Trophoblast cell (in vitro differentiated cells and primary cell): Measurements from ENCODE around the gene BRPF3.

Experiments used
- DNase-seq, 2 donors: peaks; one replicate each; pipeline ENCODE4 v3.0.0-alpha.2; 2016
- H2AFZ ChIP-seq: 2 replicates; pipeline ENCODE4 v1.6.1; 2013; ENCODE audit warnings: low read length, moderate library complexity, mild to moderate bottlenecking; ENCODE audit not compliant: insufficient read depth, poor library complexity
- H2AK5ac ChIP-seq: 2 replicates; pipeline ENCODE4 v1.6.1; 2013; ENCODE audit warnings: mild to moderate bottlenecking, low read length
- H2BK120ac ChIP-seq: 2 replicates; pipeline ENCODE4 v1.6.1; 2013; ENCODE audit warnings: low read length, mild to moderate bottlenecking, moderate library complexity; ENCODE audit not compliant: insufficient read depth, poor library complexity
- H2BK12ac ChIP-seq: 2 replicates; pipeline ENCODE4 v1.6.1; 2013; ENCODE audit warnings: mild to moderate bottlenecking, low read length, moderate library complexity
- H2BK5ac ChIP-seq: 2 replicates; pipeline ENCODE4 v1.6.1; 2013; ENCODE audit warnings: low read length, low read depth, moderate library complexity, mild to moderate bottlenecking; ENCODE audit not compliant: poor library complexity
- H3K14ac ChIP-seq: 2 replicates; pipeline ENCODE4 v1.6.1; 2013; ENCODE audit warnings: mild to moderate bottlenecking, low read length
- H3K18ac ChIP-seq: 2 replicates; pipeline ENCODE4 v1.6.1; 2013; ENCODE audit warnings: mild to moderate bottlenecking, low read length
- H3K23ac ChIP-seq: 2 replicates; pipeline ENCODE4 v1.6.1; 2013; ENCODE audit warnings: low read length
- H3K27ac ChIP-seq: 2 replicates; pipeline ENCODE4 v1.5.1; 2013; ENCODE audit warnings: low read depth, mild to moderate bottlenecking, inconsistent platforms, low read length, moderate library complexity
- H3K27me3 ChIP-seq: 2 replicates; pipeline ENCODE4 v1.6.1; 2013; ENCODE audit warnings: inconsistent platforms, mild to moderate bottlenecking, low read length, moderate library complexity; ENCODE audit not compliant: insufficient read depth
- H3K36me3 ChIP-seq, 2 experiments: 1 replicate in 1 of 2; 2 replicates in 1 of 2; pipeline ENCODE4 v1.6.1; 2013; ENCODE audit warnings: low read length in 2 of 2, mild to moderate bottlenecking in 2 of 2, moderate library complexity in 1 of 2; ENCODE audit not compliant: insufficient read depth in 2 of 2, control insufficient read depth in 1 of 2
- H3K4ac ChIP-seq: 2 replicates; pipeline ENCODE4 v1.6.1; 2013; ENCODE audit warnings: low read depth, mild to moderate bottlenecking, low read length, moderate library complexity
- H3K4me1 ChIP-seq, 2 experiments: 1 replicate in 1 of 2; 2 replicates in 1 of 2; pipeline ENCODE4 v1.6.1; 2013; ENCODE audit warnings: low read length in 2 of 2, mild to moderate bottlenecking in 2 of 2, moderate library complexity in 1 of 2; ENCODE audit not compliant: insufficient read depth in 2 of 2, control insufficient read depth in 1 of 2
- H3K4me2 ChIP-seq: 2 replicates; pipeline ENCODE4 v1.6.1; 2013; ENCODE audit warnings: inconsistent platforms, mild to moderate bottlenecking, low read length, moderate library complexity
- H3K4me3 ChIP-seq: 2 replicates; pipeline ENCODE4 v1.5.1; 2013; ENCODE audit warnings: mild to moderate bottlenecking, low read depth, low read length, inconsistent platforms
- H3K79me1 ChIP-seq: one replicate; pipeline ENCODE4 v1.6.1; 2013; ENCODE audit warnings: low read length
- H3K79me2 ChIP-seq: 2 replicates; pipeline ENCODE4 v1.6.1; 2013; ENCODE audit warnings: low read length, mild to moderate bottlenecking; ENCODE audit not compliant: control insufficient read depth, insufficient read depth, poor library complexity
- H3K9ac ChIP-seq: 2 replicates; pipeline ENCODE4 v1.6.1; 2013; ENCODE audit warnings: mild to moderate bottlenecking, low read length
- H3K9me3 ChIP-seq: 2 replicates; pipeline ENCODE4 v1.6.1; 2013; ENCODE audit warnings: low read depth, mild to moderate bottlenecking, control low read depth, inconsistent platforms, low read length; ENCODE audit not compliant: insufficient read depth
- H4K12ac ChIP-seq: 2 replicates; pipeline ENCODE4 v1.6.1; 2013; ENCODE audit warnings: low read depth, mild to moderate bottlenecking, low read length, moderate library complexity
- H4K8ac ChIP-seq: 2 replicates; pipeline ENCODE4 v1.6.1; 2013; ENCODE audit warnings: low read depth, mild to moderate bottlenecking, low read length, moderate library complexity
- H4K91ac ChIP-seq: one replicate; pipeline ENCODE4 v1.6.1; 2013; ENCODE audit warnings: low read depth, mild to moderate bottlenecking, low read length, moderate library complexity
- WGBS: extraction: QIAGEN DNeasy Blood & Tissue Kit; methylation state at CpG from one replicate; pipeline ENCODE4 v1.1.7; 2013; ENCODE audit warnings: missing lambda C conversion rate; ENCODE audit not compliant: insufficient read length, insufficient coverage; ENCODE audit errors: extremely low coverage; 5-methylcytosine and 5-hydroxymethylcytosine counted together

The BRPF3 gene

GRCh38 chr6:36242626-36243025 is 46.1 kb downstream of the BRPF3 start:
- Histone ChIP-seq H3K4ac (no peak overlapping the region), H4K12ac (no peak overlapping the region), H2AFZ (no peak overlapping the region), H3K36me3 (no peaks in the 10 kb centered on the region), H3K9ac (no peak overlapping the region), H4K91ac (no peak overlapping the region), H2BK120ac (no peak overlapping the region), H3K18ac (no peak overlapping the region), H3K4me3 (no peak overlapping the region), H4K8ac (no peak overlapping the region), H3K4me1 (peaks cover 16% of the 10 kb centered on the region in 2 experiments), H3K23ac (no peak overlapping the region), H3K79me1 (peaks cover 6% of the 10 kb centered on the region), H3K14ac (no peak overlapping the region), H2BK12ac (no peak overlapping the region), H2BK5ac (no peak overlapping the region), H2AK5ac (no peak overlapping the region), H3K4me2 (no peak overlapping the region), H3K27ac (no peak overlapping the region), H3K79me2 (peaks cover 4% of the 10 kb centered on the region), H3K9me3 (no peaks in the 10 kb centered on the region), H3K27me3 (no peaks in the 10 kb centered on the region)
- DNase-seq = no peak
- no CpG with 5 or more reads among the region's 4 CpGs for WGBS

- Histone ChIP-seq H3K9ac (no peak overlapping the region), H3K79me1 (peaks cover 6% of the 10 kb centered on the region), H3K18ac (no peak overlapping the region), H4K91ac (no peak overlapping the region), H3K4ac (no peak overlapping the region), H4K12ac (no peak overlapping the region), H2BK120ac (no peak overlapping the region), H2BK12ac (no peak overlapping the region), H3K27ac (no peak overlapping the region), H3K4me2 (no peak overlapping the region), H2AK5ac (no peak overlapping the region), H4K8ac (no peak overlapping the region), H3K23ac (no peak overlapping the region), H3K4me3 (no peak overlapping the region), H3K36me3 (no peaks in the 10 kb centered on the region), H2AFZ (no peak overlapping the region), H3K27me3 (no peaks in the 10 kb centered on the region), H2BK5ac (no peak overlapping the region), H3K14ac (no peak overlapping the region), H3K9me3 (no peaks in the 10 kb centered on the region), H3K4me1 (peaks cover 16% of the 10 kb centered on the region in 2 experiments), H3K79me2 (peaks cover 4% of the 10 kb centered on the region)
- DNase-seq = no peak
- WGBS = no CpG with 5 or more reads among the region's 3 CpGs
Measured at GRCh38 chr6:36243562-36244212, 47.1 kb downstream of the BRPF3 start.

- WGBS = no CpG with 5 or more reads among the region's 8 CpGs
- H3K14ac ChIP-seq = no peak overlapping the region
- H2AK5ac ChIP-seq = no peak overlapping the region
- no peak overlapping the region for H3K23ac ChIP-seq
- peaks cover 16% of the 10 kb centered on the region in 2 experiments for H3K4me1 ChIP-seq
- no peak overlapping the region for H3K4me3 ChIP-seq
- H3K4me2 ChIP-seq = no peak overlapping the region
- H3K27ac ChIP-seq = peak overlapping the region; percentile 13
- peaks cover 4% of the 10 kb centered on the region for H3K79me2 ChIP-seq
- no peak for DNase-seq
- H4K8ac ChIP-seq = peak overlapping the region; percentile 87
- H3K36me3 ChIP-seq = no peaks in the 10 kb centered on the region
- H4K12ac ChIP-seq = no peak overlapping the region
- no peaks in the 10 kb centered on the region for H3K27me3 ChIP-seq
- peaks cover 6% of the 10 kb centered on the region for H3K79me1 ChIP-seq
- H2BK120ac ChIP-seq = peak overlapping the region; percentile 59
- H2BK5ac ChIP-seq = no peak overlapping the region
- H3K9me3 ChIP-seq = no peaks in the 10 kb centered on the region
- H4K91ac ChIP-seq = peak overlapping the region; percentile 83
- no peak overlapping the region for H3K4ac ChIP-seq
- no peak overlapping the region for H3K18ac ChIP-seq
- H3K9ac ChIP-seq = no peak overlapping the region
- no peak overlapping the region for H2BK12ac ChIP-seq
- peak overlapping the region; percentile 28 for H2AFZ ChIP-seq
Measured at GRCh38 chr6:36244641-36245280, 48.2 kb downstream of the BRPF3 start.

DNA sequence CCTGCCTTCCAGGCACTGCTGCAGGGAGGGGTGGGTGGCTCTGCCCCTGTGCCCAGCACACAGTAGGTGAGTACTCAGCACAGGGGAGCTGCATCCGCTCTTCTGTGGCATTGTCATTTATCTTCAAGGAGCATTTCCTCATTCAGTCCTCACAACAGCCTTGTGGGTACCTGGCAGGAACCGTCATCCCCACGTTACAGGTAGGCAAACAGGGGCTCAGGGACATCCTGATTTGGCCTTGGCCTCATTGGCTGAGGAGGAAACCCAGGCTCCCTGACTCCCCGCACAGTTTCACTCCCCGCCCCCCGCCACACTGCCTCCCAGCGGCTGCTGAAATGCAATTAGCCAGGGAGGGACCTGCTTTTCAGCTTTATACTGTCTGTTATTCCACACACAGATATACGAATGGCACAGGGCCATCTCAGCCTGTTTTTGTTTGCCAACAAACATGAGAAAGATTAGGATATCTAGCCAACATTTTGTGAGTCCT is 49.1 kb downstream of the BRPF3 start:
- Histone ChIP-seq H4K91ac (peak overlapping the region; percentile 90), H3K79me2 (peaks cover 4% of the 10 kb centered on the region), H4K8ac (peak overlapping the region; percentile 64), H2AK5ac (peak overlapping the region; percentile 75), H3K18ac (peak overlapping the region; percentile 45), H3K14ac (peak overlapping the region; percentile 51), H3K4ac (peak overlapping the region; percentile 4), H3K9me3 (no peaks in the 10 kb centered on the region), H4K12ac (peak overlapping the region; percentile 78), H2BK12ac (peak overlapping the region; percentile 53), H3K4me3 (no peak overlapping the region), H2BK5ac (peak overlapping the region; percentile 35), H3K4me2 (no peak overlapping the region), H3K9ac (no peak overlapping the region), H3K4me1 (peaks cover 16% of the 10 kb centered on the region in 2 experiments), H3K36me3 (no peaks in the 10 kb centered on the region), H2BK120ac (peak overlapping the region; percentile 74), H3K79me1 (peaks cover 6% of the 10 kb centered on the region), H3K27me3 (no peaks in the 10 kb centered on the region), H2AFZ (peak overlapping the region; percentile 33), H3K23ac (no peak overlapping the region), H3K27ac (no peak overlapping the region)
- no CpG with 5 or more reads among the region's 8 CpGs for WGBS
- DNase-seq = no peak
